Measurements from ENCODE around the gene NRROS.

Gene NRROS

DNA sequence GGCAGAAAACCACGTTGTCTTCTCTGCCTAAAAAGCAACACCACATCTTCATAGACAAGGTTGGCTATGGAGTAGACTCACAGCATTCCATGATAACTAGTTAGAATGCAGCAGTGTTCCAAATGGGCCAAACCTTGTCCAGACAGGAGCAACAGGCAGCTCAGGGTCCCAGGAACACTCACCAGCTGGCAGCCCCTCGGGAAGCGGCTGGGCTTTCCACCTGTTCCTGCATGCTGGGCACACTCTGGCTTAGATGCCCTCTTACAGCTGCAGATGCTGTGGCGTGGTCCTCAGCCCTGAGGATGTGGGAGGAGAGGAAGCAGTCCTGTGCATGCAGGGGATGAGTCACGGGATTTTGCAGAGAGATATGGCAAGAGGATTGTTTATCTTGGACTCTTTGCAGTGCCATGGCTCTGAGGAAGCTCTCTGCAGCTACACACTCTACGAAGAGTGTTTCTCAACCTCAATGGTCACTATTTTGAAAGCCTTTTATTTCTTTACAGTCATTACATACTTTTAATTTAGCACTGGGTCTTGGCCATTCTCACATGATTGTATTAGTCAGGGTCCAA is 11.3 kb downstream of the NRROS start:
- DNase-seq (ENCODE audit: low spot score) = no peak

DNA sequence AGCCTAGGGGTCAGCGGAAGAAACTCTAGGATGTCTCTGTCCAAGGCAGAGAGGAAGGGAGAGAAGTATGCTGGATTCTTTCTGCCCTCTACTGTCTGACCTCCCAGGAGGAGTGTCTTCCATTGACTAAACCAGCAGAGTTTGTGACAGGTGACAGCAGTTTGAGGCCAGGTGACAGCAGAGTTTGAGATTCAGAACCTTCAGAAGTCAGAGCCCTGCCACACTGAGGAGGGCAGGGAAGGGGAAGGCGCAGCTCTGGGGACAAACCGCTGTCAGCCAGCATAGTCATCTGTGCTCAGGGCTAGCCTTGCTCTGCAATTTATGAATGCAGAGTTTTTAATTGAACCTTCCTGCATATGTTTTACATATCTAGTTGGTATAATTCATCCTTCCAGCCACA is 12.3 kb downstream of the NRROS start:
- no peak for DNase-seq (ENCODE audit: low spot score)

DNA sequence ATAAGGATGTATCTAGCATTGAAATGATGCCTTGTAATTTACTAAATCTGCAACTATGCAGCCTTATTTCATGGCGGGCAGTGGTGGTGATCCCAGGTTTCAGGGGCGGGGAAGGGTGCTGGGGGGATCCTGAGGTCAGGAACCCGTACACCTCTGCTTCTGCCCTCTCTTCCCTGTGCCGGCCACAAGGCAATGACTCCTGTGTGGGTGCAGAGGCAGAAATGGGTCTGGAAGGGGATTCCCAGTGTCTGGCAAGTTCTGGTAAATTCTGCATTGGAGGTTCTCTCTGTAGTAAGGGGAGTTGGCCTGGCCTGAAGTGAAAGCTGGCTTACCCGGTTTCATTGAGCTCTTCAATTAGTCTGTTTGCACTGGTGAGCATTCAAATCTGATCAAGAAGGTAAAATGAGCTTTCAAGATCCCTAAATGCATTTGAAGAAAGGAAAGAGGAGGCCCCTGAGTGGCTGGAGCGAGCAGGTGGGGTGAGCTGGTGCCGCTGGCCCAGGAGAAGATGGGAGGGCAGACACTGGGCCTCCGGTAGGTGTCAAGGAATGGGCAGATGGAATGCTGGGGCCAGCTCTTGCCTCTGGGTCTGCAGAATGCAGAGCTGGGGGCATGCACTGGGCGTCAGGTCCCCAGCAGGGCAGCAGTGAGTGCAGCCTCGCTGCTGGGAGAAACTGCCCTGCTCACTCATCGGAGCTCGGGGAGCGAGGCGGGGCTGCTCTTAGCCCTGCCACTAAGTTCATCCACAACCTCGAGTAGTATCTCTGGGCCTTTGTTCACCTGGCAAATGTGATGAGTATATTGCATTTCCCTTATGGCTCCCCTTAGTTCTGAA is 13.7 kb downstream of the NRROS start:
- DNase-seq (ENCODE audit: low spot score) = no peak

DNA sequence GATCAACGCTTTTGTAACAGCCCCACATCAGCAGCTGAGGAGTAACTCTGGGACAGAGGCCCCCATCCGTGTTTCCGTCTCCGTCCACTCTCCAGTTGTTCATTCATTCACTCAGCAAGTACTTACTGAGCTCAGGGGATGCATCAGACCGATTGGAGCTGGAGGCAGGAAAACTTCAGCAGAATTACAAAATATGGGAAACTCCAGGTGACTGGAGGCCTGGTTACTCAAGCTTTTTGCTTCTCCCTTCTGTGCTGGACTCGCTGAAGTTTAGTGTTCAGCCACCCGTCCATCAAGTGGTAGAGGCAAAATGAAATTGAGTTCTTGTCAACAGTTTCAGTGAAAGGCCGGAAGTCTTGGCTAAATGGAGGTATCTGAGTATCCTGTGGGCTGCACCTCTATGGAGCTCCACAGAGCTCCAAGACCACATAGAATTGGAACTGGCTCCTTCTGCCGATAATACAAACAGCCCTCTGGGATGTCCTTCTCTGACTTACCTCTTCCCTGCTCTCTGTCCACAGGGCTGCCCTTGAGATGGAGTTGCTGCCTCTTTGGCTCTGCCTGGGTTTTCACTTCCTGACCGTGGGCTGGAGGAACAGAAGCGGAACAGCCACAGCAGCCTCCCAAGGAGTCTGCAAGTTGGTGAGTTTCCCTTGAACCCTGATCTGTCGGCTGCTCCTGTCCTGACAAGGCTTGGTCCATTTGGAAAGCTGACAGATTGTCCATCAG is 14.7 kb downstream of the NRROS start:
- DNase-seq (ENCODE audit: low spot score) = no peak

DNA sequence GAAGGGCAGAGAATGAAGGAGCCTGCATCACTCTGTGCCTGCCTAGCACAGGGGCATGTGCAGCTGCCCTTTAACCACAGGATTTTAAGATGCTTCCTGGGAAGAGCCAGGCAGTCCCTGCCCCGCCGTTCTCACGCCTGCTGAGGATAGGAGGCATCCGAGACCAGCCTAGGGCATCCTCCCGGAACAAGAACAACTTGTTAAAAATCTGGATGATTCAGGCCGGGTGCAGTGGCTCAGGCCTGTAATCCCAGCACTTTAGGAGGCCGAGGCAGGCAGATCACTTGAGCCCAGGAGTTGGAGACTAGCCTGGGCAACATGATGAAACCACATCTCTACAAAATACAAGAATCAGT is 15.2 kb downstream of the NRROS start:
- no peak for DNase-seq (ENCODE audit: low spot score)

DNA sequence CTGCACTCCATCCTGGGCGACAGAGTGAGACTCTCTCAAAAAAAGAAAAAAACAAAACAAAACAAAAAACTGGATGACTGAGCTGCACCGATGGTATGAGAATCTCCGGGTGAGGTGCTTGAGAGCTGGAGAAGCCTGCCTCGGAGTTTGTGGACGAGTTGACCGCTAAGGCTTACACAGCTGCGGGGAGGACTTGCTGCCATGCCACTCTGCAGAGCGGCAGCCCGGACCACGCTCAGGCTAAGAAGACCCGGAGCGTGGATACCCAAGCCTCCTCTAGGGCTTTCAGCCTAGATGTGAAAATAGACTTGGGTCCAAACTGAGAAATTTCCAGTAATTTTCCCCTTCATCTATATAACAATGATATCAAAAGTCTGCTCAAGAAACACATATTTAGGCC is 16.0 kb downstream of the NRROS start:
- no peak for DNase-seq (ENCODE audit: low spot score)

DNA sequence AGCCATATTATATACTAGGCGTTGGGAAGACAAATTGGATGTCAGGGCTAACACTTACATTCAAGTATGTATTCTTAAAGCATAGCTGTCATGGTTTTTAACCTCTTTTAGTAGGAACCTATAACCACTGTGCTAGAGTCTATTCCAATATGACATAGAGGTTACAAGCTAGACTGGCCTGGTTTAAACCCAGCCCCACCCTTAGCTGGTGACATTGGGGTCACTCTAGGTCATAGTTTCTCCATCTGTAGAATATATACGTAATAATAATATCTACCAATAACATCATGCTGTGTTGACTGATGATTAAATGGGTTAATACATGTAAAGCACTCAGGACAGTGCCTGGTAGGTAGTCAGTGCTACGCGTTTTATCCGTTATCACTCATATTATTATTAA is 16.7 kb downstream of the NRROS start:
- DNase-seq (ENCODE audit: low spot score) = no peak

DNA sequence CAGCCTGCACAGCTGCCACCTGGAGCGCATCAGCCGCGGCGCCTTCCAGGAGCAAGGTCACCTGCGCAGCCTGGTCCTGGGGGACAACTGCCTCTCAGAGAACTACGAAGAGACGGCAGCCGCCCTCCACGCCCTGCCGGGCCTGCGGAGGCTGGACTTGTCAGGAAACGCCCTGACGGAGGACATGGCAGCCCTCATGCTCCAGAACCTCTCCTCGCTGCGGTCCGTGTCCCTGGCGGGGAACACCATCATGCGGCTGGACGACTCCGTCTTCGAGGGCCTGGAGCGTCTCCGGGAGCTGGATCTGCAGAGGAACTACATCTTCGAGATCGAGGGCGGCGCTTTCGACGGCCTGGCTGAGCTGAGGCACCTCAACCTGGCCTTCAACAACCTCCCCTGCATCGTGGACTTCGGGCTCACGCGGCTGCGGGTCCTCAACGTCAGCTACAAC is 20.4 kb downstream of the NRROS start:
- DNase-seq (ENCODE audit: low spot score) = no peak

DNA sequence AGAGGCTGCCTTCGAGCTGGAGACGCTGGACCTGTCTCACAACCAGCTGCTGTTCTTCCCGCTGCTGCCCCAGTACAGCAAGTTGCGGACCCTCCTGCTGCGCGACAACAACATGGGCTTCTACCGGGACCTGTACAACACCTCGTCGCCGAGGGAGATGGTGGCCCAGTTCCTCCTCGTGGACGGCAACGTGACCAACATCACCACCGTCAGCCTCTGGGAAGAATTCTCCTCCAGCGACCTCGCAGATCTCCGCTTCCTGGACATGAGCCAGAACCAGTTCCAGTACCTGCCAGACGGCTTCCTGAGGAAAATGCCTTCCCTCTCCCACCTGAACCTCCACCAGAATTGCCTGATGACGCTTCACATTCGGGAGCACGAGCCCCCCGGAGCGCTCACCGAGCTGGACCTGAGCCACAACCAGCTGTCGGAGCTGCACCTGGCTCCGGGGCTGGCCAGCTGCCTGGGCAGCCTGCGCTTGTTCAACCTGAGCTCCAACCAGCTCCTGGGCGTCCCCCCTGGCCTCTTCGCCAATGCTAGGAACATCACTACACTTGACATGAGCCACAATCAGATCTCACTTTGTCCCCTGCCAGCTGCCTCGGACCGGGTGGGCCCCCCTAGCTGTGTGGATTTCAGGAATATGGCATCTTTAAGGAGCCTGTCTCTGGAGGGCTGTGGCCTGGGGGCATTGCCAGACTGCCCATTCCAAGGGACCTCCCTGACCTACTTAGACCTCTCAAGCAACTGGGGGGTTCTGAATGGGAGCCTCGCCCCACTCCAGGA is 21.1 kb downstream of the NRROS start:
- DNase-seq (ENCODE audit: low spot score) = no peak

DNA sequence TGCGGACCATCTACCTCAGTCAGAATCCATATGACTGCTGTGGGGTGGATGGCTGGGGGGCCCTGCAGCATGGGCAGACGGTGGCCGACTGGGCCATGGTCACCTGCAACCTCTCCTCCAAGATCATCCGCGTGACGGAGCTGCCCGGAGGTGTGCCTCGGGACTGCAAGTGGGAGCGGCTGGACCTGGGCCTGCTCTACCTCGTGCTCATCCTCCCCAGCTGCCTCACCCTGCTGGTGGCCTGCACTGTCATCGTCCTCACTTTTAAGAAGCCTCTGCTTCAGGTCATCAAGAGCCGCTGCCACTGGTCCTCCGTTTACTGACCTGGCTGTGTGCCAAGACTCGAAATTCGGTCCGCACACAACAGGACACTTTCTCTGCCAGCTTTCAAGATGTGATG is 21.9 kb downstream of the NRROS start:
- no peak for DNase-seq (ENCODE audit: low spot score)

DNA sequence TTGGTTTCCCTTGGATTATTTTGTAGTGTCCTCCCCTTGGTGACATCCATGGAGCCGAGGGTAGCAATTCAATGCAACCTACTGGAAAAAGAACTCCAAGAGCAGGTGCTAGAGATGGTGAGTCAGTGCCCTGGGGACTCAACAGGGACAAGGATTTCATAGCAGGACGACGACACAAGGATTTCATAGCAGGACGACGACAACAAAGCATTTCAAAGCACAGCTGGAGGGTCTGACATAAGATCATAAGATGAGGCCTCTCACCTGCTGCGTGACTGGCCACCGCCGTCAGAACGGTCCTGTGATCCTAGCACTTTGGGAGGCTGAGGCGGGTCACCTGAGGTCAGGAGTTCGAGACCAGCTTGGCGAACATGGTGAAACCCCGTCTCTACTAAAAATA is 22.5 kb downstream of the NRROS start:
- no peak for DNase-seq (ENCODE audit: low spot score)

DNA sequence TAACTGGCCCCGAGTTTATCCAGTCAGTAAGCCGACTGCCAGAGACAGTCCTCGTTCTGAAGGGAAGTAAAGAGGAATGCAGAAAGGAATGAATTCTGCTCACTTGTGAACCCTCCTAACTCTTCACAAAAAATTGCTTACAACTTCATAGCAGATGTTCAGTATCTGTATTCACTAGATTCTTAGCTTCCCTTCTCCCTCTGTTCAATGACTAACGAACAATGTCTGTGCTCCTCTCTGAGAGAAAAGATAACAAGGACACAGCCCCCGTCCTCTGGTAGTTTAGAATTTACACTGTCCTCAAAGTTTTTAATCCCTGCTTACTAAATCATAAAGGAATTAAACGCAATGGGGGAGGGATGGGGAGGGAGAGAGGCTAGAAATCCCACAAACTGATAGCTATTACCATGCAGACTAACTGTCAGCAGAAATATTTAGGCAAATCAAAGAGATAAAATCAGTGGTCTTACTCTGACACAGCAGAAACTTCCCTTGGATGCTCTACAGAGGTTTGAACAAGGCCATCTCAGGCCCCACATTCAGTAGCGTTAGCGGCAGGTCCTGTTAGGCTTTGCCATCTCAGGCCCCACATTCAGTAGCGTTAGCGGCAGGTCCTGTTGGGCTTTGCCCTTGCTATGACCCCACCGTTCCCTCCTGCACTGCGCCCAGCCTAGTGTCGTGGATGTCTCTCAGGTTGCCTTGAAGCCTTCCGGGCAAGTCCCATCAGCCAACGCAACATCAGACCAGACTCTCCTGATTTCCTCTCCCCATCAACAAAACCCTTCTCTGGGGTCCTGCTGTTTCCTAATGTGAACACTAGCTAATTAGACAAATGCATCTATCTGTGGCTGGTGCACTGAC is 23.4 kb downstream of the NRROS start:
- DNase-seq (ENCODE audit: low spot score) = no peak

DNA sequence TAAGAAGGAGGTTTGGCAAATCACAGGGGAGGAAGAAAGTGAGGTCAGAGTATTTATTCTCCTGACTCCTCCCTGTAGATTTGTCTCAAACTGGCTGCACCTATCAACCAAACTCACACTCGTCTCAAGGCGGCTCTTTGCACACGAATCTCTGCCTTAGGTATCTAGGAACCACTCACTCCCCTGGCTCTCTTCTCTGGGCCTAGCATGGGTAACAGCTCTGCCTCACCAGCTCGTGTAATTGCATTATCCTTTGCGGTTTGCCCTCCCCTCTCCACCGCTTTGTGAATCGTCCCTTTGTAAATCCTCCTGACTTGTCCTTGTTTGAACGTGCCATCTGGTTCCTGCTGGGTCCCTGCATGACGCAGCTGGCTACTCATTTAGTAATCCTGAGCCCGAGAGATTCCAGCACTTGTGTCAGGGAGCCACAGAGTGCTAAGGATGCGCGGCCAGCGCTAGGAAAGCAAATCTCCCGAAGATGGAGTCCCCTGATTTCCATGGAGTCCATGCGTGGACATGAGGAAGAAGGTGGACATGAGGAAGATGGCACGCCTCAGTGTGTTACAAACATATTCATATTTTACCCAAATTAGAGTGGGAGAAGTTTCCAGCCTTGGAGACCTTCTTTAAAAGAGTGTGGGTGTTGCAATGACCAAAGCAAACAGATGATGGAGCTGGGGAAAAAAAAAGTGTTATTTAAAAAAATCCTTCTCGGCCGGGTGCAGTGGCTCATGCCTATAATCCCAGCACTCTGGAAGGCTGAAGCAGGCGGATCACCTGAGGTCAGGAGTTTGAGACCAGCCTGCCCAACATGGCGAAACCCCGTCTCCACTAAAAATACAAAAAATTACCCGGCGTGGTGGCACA is 26.7 kb downstream of the NRROS start:
- no peak for DNase-seq (ENCODE audit: low spot score)

DNA sequence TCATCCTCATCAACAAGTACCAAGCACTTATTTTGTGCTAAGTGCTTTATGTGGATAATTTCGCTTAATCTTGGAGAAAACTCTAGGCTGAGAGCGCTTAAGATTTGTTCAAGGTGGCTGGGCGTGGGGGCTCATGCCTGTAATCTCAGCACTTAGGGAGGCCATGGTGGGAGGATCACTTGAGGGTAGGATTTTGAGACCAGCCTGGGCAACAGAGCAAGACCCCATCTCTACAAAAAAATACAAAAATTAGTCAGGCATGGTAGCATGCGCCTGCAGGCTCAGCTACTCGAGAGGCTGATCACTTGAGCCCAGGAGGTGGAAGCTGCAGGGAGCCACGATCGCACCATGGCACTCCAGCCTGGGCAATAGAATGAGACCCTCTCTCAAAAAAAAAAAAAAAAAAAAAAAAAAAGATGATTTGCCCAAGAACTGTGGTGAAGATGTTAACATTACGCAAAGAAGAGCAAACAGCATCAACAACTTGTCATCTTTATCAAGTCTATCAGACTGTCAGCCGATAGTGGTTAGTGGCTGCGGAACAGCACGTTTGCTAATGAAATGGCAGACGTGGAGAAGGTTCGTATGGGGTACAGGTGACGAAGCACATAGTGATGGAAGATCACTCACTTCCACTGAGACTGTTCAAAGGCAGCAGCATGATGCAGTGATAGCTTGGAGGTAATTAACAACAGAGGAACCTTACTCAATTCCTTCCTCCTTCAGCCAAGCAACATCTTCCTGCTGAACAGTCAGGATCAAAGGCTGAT is 27.7 kb downstream of the NRROS start:
- DNase-seq (ENCODE audit: low spot score) = no peak

DNA sequence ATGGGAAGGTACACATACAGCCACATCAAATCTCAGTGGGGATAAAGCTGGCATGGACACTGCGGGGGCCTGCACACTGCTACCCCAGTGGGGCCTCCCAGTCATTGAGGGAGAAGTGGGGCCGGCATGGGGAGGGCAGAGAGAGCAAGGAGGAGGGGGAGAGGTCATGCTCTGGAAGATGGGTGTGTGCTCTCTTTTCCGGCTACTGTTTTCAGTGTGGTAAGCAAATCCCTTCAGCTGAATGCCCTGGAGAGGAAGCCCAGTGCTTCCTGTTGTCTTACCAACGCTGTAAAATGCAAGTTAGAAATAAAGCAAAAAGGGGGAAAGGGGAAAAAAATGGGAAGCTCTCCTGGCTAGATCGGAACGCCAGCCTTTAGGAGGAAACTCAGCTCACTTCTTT is 30.8 kb downstream of the NRROS start:
- DNase-seq (ENCODE audit: low spot score) = no peak

DNA sequence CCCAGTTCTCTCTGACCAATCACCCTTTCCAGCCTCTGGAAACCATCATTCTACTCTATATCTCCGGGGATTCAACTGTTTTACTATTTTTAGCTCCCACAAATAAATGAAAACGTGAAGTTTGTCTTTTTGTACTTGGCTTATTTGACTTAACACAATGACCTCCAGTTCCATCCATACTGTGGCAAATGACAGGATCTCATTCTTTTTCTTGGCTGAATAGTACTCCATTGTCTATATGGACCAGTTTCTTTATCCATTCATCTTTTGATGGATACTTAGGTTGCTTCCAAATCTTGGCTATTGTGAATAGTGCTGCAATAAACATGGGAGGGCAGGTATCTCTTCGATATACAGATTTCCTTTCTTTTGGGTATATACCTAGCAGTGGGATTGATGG is 34.1 kb downstream of the NRROS start:
- no peak for DNase-seq (ENCODE audit: low spot score)

DNA sequence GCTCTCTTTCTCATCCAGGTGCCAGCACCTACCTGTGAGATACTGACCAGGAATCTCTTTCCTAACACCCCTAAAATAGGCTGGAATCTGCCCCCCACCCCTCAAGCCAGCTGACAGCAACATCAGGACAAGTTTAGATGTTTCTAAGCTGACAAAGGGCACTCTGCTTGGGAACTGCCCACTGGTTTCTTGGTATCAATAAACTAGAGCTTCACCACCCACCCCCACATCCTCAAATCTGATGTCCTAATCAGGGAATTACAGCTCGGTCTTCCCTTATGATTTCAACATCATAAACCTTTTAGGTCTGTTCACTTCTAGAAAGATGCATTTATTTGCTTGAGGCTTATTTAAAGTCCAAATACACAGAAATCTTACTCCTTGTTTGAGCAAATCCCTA is 37.9 kb downstream of the NRROS start:
- DNase-seq (ENCODE audit: low spot score) = no peak

DNA sequence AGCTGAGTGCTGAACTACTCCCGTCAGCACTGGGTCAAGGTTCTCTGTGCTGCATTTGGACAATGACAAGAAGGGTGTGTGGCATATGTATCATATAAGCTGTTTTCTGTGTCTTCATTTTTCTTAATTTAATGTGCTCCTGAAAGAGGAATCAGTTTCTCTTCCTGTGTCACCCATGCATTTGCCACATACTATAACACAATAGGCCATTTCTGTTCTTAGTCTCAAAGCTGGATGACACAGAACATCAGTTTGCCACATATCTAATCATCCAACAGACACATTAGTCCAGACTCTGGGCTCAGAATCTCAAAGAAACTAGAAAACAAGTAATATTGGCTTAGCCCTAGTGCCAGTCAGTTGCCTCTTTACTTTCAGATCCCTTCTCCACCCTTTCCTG is 38.4 kb downstream of the NRROS start:
- DNase-seq (ENCODE audit: low spot score) = no peak

DNA sequence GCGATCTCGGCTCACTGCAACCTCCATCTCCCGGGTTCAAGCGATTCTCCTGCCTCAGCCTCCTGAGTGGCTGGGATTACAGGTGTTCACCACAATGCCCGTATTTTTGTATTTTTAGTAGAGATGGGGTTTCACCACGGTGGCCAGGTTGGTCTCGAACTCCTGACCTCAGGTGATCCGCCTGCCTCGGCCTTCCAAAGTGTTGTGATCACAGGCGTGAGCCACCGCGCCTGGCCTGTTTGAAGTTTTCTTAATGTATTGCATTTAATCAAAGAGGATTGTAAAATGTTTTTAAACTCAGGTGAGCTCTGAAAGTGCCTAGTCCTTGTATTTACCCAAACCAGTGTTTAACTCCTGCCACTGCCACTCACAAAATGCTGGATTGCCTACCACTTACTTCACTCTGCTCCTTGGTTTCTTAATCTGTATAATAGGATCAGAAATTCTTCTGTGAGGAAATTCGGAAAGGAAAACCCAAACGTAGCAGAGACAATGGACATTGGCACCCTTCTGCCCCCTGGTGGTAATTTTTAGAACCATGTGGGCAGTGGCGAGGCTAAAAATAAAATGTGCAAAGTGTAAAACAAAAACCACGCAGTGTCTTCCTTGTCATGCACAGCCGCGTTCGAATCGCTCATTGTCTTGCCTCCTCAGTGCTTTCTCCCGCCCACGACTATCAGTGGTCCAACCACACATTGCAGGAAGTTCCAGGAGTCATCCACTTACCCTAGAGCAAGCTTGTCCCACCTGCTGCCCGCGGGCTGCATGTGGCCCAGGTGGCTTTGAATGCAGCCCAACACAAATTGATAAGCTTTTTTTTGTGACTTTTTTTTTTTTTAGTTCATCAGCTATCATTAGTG is 45.3 kb downstream of the NRROS start:
- peak; percentile 50 for DNase-seq (ENCODE audit: low spot score)

Data from putamen (tissue), 1 donor.